Stimulated activated CD8-positive, alpha-beta memory T cell treated with anti-CD3 and anti-CD28 coated beads, Interleukin-12 subunit alpha, Interleukin-12 subunit beta, amount 100 ng/mL, for 4 hours (primary cell): ENCODE measurements around the gene ZCCHC10.
"Not testable (repeated sequence)": the region's sequence is repeated elsewhere in the genome, so short reads cannot be mapped to it uniquely, and the experiment has no call there.

Experiments
- DNase-seq: peaks from one replicate; pipeline ENCODE4 v3.0.0-alpha.2; 2020; ENCODE audit warnings: low read depth

ZCCHC10 gene

DNA sequence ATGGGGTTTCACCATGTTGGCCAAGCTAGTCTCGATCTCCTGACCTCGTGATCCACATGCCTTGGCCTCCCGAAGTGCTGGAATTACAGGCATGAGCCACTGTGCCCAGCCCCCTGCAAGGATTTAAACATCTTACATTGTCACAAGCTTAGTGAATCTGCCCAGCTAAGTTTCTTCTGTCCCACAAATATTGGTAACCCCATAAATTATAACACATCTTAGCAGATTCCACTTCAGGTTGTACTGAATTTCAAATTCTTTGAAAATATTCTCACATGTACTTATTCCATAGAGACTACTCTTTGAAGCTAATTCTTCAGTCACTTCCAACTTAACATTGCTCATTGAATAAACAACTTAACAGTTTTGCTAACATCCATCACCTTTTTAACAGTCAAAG, 49.5 kb downstream of the ZCCHC10 start:
- DNase-seq = no peak

GRCh38 chr5:132972436-132972828, 53.9 kb downstream of the ZCCHC10 start:
- not testable (repeated sequence) for DNase-seq

- DNase-seq = no peak
Observed at GRCh38 chr5:132971483-132972435, 54.6 kb downstream of the ZCCHC10 start.

DNA sequence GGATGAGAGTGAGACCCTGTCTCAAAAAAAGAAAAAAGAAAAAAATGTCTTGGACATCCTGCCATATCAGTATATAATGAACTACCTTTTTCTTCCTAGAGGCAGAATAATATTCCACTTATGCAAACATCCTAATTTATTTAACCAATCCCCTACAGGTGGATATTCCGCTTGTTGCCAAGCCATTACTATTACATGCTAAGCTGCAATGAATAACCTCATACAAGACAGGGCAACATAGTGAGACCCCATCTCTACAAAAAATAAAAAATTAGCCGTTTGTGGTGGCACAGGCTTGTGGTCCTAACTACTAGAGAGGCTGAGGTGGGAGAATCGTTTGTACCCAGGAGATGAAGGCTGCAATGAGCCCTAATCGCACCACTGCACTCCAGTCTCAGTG, 61.2 kb downstream of the ZCCHC10 start:
- no peak for DNase-seq

GRCh38 chr5:132963171-132964104, 62.9 kb downstream of the ZCCHC10 start, which contains the start of gene AFF4:
TSS of gene AFF4 (minus strand) at chr5:132963634. CDS start at chr5:132937189, 26,445 bp downstream.
- peak; percentile 84 for DNase-seq

- no peak for DNase-seq
Observed at GRCh38 chr5:132962429-132963021, 63.8 kb downstream of the ZCCHC10 start.

- DNase-seq = no peak
Observed at GRCh38 chr5:132961887-132962286, 64.5 kb downstream of the ZCCHC10 start.

GRCh38 chr5:132961123-132961815, 65.1 kb downstream of the ZCCHC10 start:
- DNase-seq = not testable (repeated sequence)

DNA sequence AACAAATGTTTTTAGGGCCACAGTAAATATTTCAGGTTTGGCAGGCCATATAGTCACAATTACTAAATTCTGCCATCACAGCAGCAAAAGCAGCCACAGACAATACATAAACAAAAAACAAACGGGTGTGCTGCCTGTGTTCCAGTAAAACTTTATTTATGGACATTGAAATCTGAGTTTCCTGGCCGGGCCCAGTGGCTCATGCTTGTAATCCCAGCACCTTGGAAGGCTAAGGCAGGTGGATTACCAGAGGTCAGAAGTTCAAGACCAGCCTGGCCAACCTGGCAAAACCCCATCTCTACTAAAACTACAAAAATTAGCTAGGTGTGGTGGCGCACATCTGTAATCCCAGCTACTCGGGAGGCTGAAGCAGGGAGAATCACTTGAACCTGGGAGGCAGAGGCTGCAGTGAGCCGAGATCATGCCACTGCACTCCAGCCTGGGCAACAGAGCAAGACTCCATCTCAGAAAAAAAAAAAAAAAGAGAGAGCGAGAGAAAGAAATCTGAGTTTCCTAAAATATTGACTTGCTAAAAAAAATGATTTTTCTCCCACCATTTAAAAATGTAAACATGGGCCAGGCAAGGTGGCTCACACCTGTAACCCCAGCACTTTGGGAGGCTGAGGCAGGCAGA, 70.1 kb downstream of the ZCCHC10 start:
- DNase-seq = not testable (repeated sequence)

DNA sequence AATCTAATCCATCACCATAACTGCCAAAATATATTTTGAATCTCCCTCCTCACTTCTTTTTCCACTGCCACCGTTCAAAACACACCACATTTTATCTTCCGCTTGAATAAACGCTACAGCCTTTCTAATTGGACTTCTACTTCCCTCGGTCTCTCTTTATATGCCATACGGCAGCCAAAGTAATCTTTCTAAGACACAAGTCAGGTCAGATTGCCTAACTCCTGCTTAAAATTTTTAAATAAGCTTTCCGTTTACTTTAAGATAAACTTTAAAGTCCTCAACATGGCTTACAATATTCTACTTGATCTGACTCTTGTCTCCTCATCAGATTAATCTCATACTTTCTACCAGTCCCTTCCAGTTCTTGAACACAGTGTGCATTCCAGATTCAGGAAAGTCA, 72.6 kb downstream of the ZCCHC10 start:
- no peak for DNase-seq

- DNase-seq = no peak
Observed at GRCh38 chr5:132952829-132953228, 73.5 kb downstream of the ZCCHC10 start.

DNA sequence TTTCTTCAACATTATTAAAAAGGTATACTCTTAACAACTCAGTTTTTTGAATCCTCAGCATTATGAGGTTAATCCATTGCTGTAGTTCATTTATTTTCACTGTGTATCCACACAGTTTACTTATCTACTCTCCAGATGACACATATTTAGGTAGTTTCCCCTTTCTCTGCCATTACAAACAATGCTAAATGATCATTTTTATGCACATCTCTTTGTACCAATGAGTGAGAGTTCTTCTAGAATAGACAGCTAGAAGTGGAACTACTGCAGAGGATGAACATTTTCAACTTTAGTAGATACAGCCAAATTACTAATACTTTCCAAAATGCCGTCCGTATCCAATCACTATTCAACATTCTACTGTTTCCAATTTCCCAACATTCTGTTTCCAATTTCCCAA, 74.5 kb downstream of the ZCCHC10 start:
- no peak for DNase-seq

- DNase-seq = no peak
Observed at GRCh38 chr5:132949136-132949535, 77.2 kb downstream of the ZCCHC10 start.

DNA sequence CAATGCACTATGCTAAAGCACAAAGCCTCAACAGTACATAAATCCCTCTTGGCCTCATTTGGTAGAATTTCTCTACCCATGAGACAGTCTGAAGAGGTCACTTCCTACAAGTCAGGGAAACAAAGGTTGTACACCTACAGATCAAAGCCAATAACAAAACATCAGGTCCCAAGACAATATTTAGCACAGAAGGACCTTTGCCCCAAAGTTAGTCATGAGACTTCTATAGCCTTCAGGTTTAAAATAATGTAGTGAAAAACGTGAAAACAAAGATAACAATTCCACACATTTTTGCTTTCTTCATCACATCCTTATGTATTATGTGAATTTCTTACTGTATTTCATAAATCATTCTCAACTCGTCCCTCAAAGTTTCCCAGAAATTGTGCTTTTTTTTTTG, 78.7 kb downstream of the ZCCHC10 start:
- no peak for DNase-seq
